Activated CD4-positive, alpha-beta T cell treated with anti-CD3 and anti-CD28 coated beads for 36 hours (primary cell): ENCODE results near the gene CCL3. TPM values are rescaled to one million over a fixed set of nuclear protein-coding genes. Genes with fewer than 3 reads are reported as not detected.

Experiments
- total RNA-seq, 2 experiments: library from RNA; stranded (reverse); gene quantifications; one replicate each; pipeline ENCODE4 v1.2.3, GENCODE V29; 2021

Gene CCL3
- total RNA-seq, 2 experiments from 2014 or later = 287 to 296 TPM

Other genes starting within 250 kb of the CCL3 start
- under 1 TPM in 1 of 2 experiments, not detected in 1; 0.18 TPM for gene HEATR9, start 221.3 kb downstream of the CCL3 start, total RNA-seq
- 10 to 100 TPM; 33.1 to 50.4 TPM for gene CCL5, start 209.8 kb downstream of the CCL3 start, total RNA-seq
- 1 to 10 TPM; 4.4 to 6.5 TPM for gene RDM1, start 159.4 kb downstream of the CCL3 start, total RNA-seq
- gene LYZL6, start 146.4 kb downstream of the CCL3 start, total RNA-seq = not detected
- not detected for gene CCL16, start 108.6 kb downstream of the CCL3 start, total RNA-seq
- not detected for gene CCL14, start 103.4 kb downstream of the CCL3 start, total RNA-seq
- gene CCL15, start 88.6 kb downstream of the CCL3 start, total RNA-seq = not detected
- gene CCL23, start 72.2 kb downstream of the CCL3 start, total RNA-seq = not detected
- not detected for gene CCL18, start 25.9 kb downstream of the CCL3 start, total RNA-seq
- gene CCL4, start 13.7 kb upstream of the CCL3 start, total RNA-seq = 100 to 1,000 TPM; 290 to 311 TPM
- 1 to 10 TPM in 1 of 2 experiments, under 1 TPM in 1; 0.83 to 2.0 TPM for gene TBC1D3B, start 86.5 kb upstream of the CCL3 start, total RNA-seq
- gene CCL3L1, start 106.6 kb upstream of the CCL3 start, total RNA-seq = 1 to 10 TPM; 5.8 to 6.4 TPM
- 1 to 10 TPM; 4.8 to 6.4 TPM for gene CCL4L2, start 120.9 kb upstream of the CCL3 start, total RNA-seq
- gene TBC1D3I, start 174.4 kb upstream of the CCL3 start, total RNA-seq = under 1 TPM in 1 of 2 experiments, not detected in 1; 0.28 TPM
- gene TBC1D3G, start 233.7 kb upstream of the CCL3 start, total RNA-seq = not detected